ENCODE results near the gene SPEF2. TPM values are rescaled to one million over a fixed set of nuclear protein-coding genes. Genes with fewer than 3 reads are reported as not detected.

SPEF2 gene
- total RNA-seq, 1 experiment from 2014 or later: 10.6 TPM

DNA sequence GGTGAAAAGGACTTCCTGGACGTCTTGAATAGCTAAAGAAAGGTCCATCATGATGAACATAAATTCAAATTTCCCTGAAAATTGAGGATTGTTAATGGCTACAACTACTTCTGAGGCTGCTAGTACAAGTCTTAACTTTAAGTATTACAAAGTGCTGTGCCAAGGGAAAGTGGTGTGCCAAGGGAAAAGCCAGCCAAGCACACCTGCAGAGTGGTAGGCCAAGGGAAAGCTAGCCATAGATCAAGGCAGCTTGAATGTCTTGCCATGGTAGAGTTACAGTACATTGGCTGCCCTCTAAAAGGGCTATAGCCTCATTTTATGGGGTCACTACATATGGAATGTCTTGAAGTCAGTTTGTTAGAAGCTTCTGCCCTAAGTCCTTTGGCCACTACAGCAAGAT lies 64.2 kb downstream of the SPEF2 start:
- Histone ChIP-seq H3K4me2 (no peak overlapping the region), H4K20me1 (ENCODE audit: insufficient read depth) (no peaks in the 10 kb centered on the region), H3K36me3 (ENCODE audit: low read depth) (no peaks in the 10 kb centered on the region), H2AFZ (no peak overlapping the region), H3K27me3 (ENCODE audit: insufficient read depth, low read depth) (no peaks in the 10 kb centered on the region), H3F3A (ENCODE audit: insufficient read depth, low read depth) (no peaks in the 10 kb centered on the region), H3K9me3 (ENCODE audit: insufficient read depth, low read depth) (no peaks in the 10 kb centered on the region; the same call in 1 of the 2 replicates), H3K79me2 (ENCODE audit: low read depth) (no peaks in the 10 kb centered on the region), H3K4me1 (replicated peaks; ENCODE audit: insufficient read depth) (no peaks in the 10 kb centered on the region), H3K4me3 (no peak overlapping the region), H3K27ac (no peak overlapping the region), H3K9me2 (ENCODE audit: insufficient read depth) (no peaks in the 10 kb centered on the region)
- DNase-seq: no peak
- no TSS peak for BruUV-seq (replicated peaks)
- POLR2A ChIA-PET (ENCODE audit: unreplicated experiment): no interaction called here
- intact Hi-C loops (cut with micrococcal nuclease; ENCODE audit: unreplicated experiment): no loop called here
- CTCF ChIA-PET: no interaction called here
- TF ChIP-seq, protein P1, sequence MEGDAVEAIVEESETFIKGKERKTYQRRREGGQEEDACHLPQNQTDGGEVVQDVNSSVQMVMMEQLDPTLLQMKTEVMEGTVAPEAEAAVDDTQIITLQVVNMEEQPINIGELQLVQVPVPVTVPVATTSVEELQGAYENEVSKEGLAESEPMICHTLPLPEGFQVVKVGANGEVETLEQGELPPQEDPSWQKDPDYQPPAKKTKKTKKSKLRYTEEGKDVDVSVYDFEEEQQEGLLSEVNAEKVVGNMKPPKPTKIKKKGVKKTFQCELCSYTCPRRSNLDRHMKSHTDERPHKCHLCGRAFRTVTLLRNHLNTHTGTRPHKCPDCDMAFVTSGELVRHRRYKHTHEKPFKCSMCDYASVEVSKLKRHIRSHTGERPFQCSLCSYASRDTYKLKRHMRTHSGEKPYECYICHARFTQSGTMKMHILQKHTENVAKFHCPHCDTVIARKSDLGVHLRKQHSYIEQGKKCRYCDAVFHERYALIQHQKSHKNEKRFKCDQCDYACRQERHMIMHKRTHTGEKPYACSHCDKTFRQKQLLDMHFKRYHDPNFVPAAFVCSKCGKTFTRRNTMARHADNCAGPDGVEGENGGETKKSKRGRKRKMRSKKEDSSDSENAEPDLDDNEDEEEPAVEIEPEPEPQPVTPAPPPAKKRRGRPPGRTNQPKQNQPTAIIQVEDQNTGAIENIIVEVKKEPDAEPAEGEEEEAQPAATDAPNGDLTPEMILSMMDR (conservative IDR thresholded peaks at IDR 0.05): no peak
- TF ChIP-seq EZH2 (IDR thresholded peaks at IDR 0.05; ENCODE audit: low read depth): no peak

DNA sequence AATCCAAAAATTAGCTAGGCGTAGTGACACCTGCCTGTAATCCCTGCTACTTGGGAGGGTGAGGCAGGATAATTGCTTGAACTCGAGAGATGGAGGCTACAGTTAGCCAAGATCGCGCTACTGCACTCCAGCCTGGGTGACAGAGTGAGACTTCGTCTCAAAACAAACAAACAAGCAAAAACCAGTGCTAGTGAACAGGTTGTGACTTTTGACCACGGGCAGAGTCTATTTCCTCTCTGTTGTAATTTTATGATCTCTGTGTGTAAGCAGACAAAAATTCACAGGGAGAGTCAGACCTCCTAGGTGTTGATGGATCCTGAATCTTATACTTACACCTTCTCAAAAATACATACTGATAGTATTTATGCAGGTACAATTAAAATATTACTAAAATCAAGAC lies 65.8 kb downstream of the SPEF2 start:
- H3F3A ChIP-seq (ENCODE audit: insufficient read depth, low read depth): no peaks in the 10 kb centered on the region
- POLR2A ChIA-PET (ENCODE audit: unreplicated experiment): no interaction called here
- CTCF ChIA-PET: interaction anchor here (0.7 kb wide), 1 partner anchor 32 kb away, joined by 3 read pairs; no protein-coding TSS in a partner anchor

DNA sequence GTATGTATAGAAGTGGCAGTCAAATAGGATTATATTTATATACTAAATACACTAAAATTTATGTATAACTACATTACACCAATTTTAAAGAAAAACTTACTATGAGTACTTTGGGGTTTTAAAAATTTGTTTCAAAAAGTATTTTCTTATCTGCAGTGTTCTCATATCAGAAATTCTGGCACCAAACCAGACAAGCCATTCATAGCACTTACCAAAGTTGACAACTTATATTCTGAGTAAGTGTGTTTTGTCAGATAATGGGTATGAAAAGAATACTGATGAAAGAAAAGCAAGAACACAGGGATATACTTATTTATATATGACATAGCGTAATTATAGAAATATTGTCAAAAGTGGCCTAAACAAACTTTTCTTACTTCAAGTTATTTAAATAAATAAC lies 67.5 kb downstream of the SPEF2 start:
- no peak overlapping the region for H3K4me2 ChIP-seq
- POLR2A ChIA-PET (ENCODE audit: unreplicated experiment): no interaction called here
- no peaks in the 10 kb centered on the region; the same call in 1 of the 2 replicates for H3K9me3 ChIP-seq (ENCODE audit: insufficient read depth, low read depth)
- no peaks in the 10 kb centered on the region for H3K4me1 ChIP-seq (replicated peaks; ENCODE audit: insufficient read depth)
- intact Hi-C loops (cut with micrococcal nuclease; ENCODE audit: unreplicated experiment): no loop called here
- BruUV-seq (replicated peaks): no TSS peak
- TF ChIP-seq EZH2 (IDR thresholded peaks at IDR 0.05; ENCODE audit: low read depth): no peak
- TF ChIP-seq, protein P1 (conservative IDR thresholded peaks at IDR 0.05): no peak
- H3K4me3 ChIP-seq: no peak overlapping the region
- H4K20me1 ChIP-seq (ENCODE audit: insufficient read depth): no peaks in the 10 kb centered on the region
- no peaks in the 10 kb centered on the region for H3K36me3 ChIP-seq (ENCODE audit: low read depth)
- H3K27ac ChIP-seq: no peak overlapping the region
- H3K79me2 ChIP-seq (ENCODE audit: low read depth): no peaks in the 10 kb centered on the region
- no peaks in the 10 kb centered on the region for H3K27me3 ChIP-seq (ENCODE audit: insufficient read depth, low read depth)
- CTCF ChIA-PET: interaction anchor here (0.7 kb wide), 1 partner anchor 10 kb away, joined by 5 read pairs; no protein-coding TSS in a partner anchor
- no peak overlapping the region for H2AFZ ChIP-seq
- no peak for DNase-seq
- no peaks in the 10 kb centered on the region for H3K9me2 ChIP-seq (ENCODE audit: insufficient read depth)
- H3F3A ChIP-seq (ENCODE audit: insufficient read depth, low read depth): no peaks in the 10 kb centered on the region

More for the DNA sequence above, 65.8 kb downstream of the SPEF2 start:
- no peak overlapping the region for H3K4me3 ChIP-seq
- H3K4me1 ChIP-seq (replicated peaks; ENCODE audit: insufficient read depth): no peaks in the 10 kb centered on the region
- no TSS peak for BruUV-seq (replicated peaks)
- no peak for DNase-seq
- no peaks in the 10 kb centered on the region; the same call in 1 of the 2 replicates for H3K9me3 ChIP-seq (ENCODE audit: insufficient read depth, low read depth)
- H3K27me3 ChIP-seq (ENCODE audit: insufficient read depth, low read depth): no peaks in the 10 kb centered on the region
- no peaks in the 10 kb centered on the region for H3K79me2 ChIP-seq (ENCODE audit: low read depth)
- no peaks in the 10 kb centered on the region for H3K36me3 ChIP-seq (ENCODE audit: low read depth)
- H3K4me2 ChIP-seq: no peak overlapping the region
- TF ChIP-seq, protein P1 (conservative IDR thresholded peaks at IDR 0.05): no peak
- no peak for TF ChIP-seq EZH2 (IDR thresholded peaks at IDR 0.05; ENCODE audit: low read depth)
- H2AFZ ChIP-seq: no peak overlapping the region
- intact Hi-C loops (cut with micrococcal nuclease; ENCODE audit: unreplicated experiment): no loop called here
- no peaks in the 10 kb centered on the region for H4K20me1 ChIP-seq (ENCODE audit: insufficient read depth)
- H3K9me2 ChIP-seq (ENCODE audit: insufficient read depth): no peaks in the 10 kb centered on the region
- no peak overlapping the region for H3K27ac ChIP-seq
